IPS-20b (cell line): ENCODE results near the gene TAX1BP1.
A peak's percentile ranks its signal among the peaks of the same experiment; 100 is the strongest.
"Not testable (repeated sequence)": the region's sequence is repeated elsewhere in the genome, so short reads cannot be mapped to it uniquely, and the experiment has no call there.

Experiments
- H3K27ac ChIP-seq: one replicate; pipeline ENCODE4 v1.5.1; 2013; ENCODE audit warnings: low read length
- H3K27me3 ChIP-seq: 2 replicates; pipeline ENCODE4 v1.6.1; 2013; ENCODE audit warnings: mild to moderate bottlenecking, low read length, inconsistent platforms; ENCODE audit not compliant: insufficient read depth
- H3K36me3 ChIP-seq: 2 replicates; pipeline ENCODE4 v1.6.1; 2013; ENCODE audit warnings: low read depth, mild to moderate bottlenecking, inconsistent platforms, low read length, moderate library complexity; ENCODE audit not compliant: insufficient read depth
- H3K4me1 ChIP-seq: 2 replicates; pipeline ENCODE4 v1.6.1; 2013; ENCODE audit warnings: mild to moderate bottlenecking, control low read depth, inconsistent platforms, low read length, moderate library complexity; ENCODE audit not compliant: insufficient read depth
- H3K4me3 ChIP-seq: 2 replicates; pipeline ENCODE4 v1.5.1; 2013; ENCODE audit warnings: mild to moderate bottlenecking, low read length, inconsistent platforms
- H3K9ac ChIP-seq: 2 replicates; pipeline ENCODE4 v1.6.1; 2013; ENCODE audit warnings: low read depth, mild to moderate bottlenecking, inconsistent platforms, low read length, moderate library complexity
- H3K9me3 ChIP-seq: 2 replicates; pipeline ENCODE4 v1.6.1; 2013; ENCODE audit warnings: mild to moderate bottlenecking, low read depth, low read length, inconsistent platforms; ENCODE audit not compliant: insufficient read depth

The TAX1BP1 gene

GRCh38 chr7:27739301-27739908 is 557 bp upstream of the TAX1BP1 start:
- no peaks in the 10 kb centered on the region for H3K36me3 ChIP-seq
- peak overlapping the region; percentile 95; the same call in 1 of the 2 replicates for H3K9ac ChIP-seq
- no peaks in the 10 kb centered on the region for H3K9me3 ChIP-seq
- H3K4me3 ChIP-seq = peak overlapping the region; percentile 90
- H3K27ac ChIP-seq = peak overlapping the region; percentile 79
- peaks cover 6% of the 10 kb centered on the region; the same call in 1 of the 2 replicates for H3K4me1 ChIP-seq
- H3K27me3 ChIP-seq = no peaks in the 10 kb centered on the region

GRCh38 chr7:27740449-27741086 is 606 bp downstream of the TAX1BP1 start:
- Histone ChIP-seq H3K4me1 (peaks cover 8% of the 10 kb centered on the region; the same call in 1 of the 2 replicates), H3K27me3 (no peaks in the 10 kb centered on the region), H3K9ac (peak overlapping the region; percentile 95), H3K36me3 (no peaks in the 10 kb centered on the region), H3K27ac (peak overlapping the region; percentile 86), H3K9me3 (no peaks in the 10 kb centered on the region), H3K4me3 (peak overlapping the region; percentile 90)

DNA sequence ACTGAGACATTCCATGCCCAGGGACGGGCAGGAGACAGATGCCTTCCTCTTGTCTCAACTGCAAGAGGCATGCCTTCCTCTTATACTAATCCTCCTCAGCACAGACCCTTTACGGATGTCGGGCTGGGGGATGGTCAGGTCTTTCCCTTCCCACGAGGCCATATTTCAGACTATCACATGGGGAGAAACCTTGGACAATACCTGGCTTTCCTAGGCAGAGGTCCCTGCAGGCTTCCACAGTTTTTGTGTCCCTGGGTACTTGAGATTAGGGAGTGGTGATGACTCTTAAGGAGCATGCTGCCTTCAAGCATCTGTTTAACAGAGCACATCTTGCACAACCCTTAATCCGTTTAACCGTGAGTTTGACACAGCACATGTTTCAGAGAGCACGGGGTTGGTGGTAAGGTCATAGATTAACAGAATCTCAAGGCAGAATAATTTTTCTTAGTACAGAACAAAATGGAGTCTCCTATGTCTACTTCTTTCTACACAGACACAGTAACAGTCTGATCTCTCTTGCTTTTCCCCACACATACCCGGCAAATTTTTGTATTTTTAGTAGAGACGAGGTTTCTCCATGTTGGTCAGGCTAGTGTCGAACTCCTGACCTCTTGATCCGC is 2.2 kb downstream of the TAX1BP1 start:
- H3K4me1 ChIP-seq, H3K9ac ChIP-seq, H3K27ac ChIP-seq, H3K4me3 ChIP-seq, H3K36me3 ChIP-seq, H3K9me3 ChIP-seq, H3K27me3 ChIP-seq: not testable (repeated sequence)

DNA sequence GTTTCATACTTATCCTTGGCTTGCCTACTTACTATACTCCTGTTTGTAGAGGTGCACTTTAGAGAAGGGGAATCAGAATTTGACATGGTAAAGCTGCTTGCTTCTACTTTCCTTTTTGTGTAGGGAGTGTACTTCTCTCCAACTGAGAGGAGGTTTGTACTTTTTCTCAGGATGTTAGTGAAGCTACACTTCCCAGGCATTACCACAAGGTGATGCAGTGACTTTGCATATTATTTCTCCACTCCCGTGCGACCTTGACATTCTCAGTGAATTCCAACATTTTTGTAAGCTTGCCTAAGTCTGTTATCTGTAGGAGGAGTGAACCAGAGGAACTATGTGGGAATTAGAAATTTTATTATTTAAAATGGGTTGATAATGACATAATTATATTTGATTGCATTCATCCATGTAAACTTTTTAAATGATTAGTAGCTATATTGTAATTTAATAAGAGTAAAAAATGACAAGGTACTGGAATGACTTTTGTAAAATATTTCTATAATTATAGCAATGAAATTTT is 5.2 kb downstream of the TAX1BP1 start:
- Histone ChIP-seq H3K9ac (no peak overlapping the region), H3K27ac (no peak overlapping the region)

GRCh38 chr7:27746486-27746885 is 6.5 kb downstream of the TAX1BP1 start:
- H3K9ac ChIP-seq = no peak overlapping the region
- H3K27ac ChIP-seq = no peak overlapping the region

More for the DNA sequence above, 5.2 kb downstream of the TAX1BP1 start:
- H3K27me3 ChIP-seq = no peaks in the 10 kb centered on the region
- H3K9me3 ChIP-seq = no peaks in the 10 kb centered on the region
- H3K4me1 ChIP-seq = peaks cover 2% of the 10 kb centered on the region; the same call in 1 of the 2 replicates
- H3K36me3 ChIP-seq = peaks cover 17% of the 10 kb centered on the region
- H3K4me3 ChIP-seq = no peak overlapping the region

GRCh38 chr7:27746978-27747377 is 7.0 kb downstream of the TAX1BP1 start:
- Histone ChIP-seq H3K4me1 (0 out of 2 replicates have a peak, but pooled peaks cover 2% of the 10 kb centered on the region), H3K9ac (no peak overlapping the region), H3K4me3 (no peak overlapping the region), H3K27ac (no peak overlapping the region), H3K36me3 (peaks cover 32% of the 10 kb centered on the region), H3K27me3 (no peaks in the 10 kb centered on the region), H3K9me3 (no peaks in the 10 kb centered on the region)

More at GRCh38 chr7:27746486-27746885, 6.5 kb downstream of the TAX1BP1 start:
- no peaks in the 10 kb centered on the region for H3K27me3 ChIP-seq
- no peaks in the 10 kb centered on the region for H3K9me3 ChIP-seq
- no peak overlapping the region for H3K4me3 ChIP-seq
- H3K36me3 ChIP-seq = peaks cover 31% of the 10 kb centered on the region
- H3K4me1 ChIP-seq = 0 out of 2 replicates have a peak, but pooled peaks cover 2% of the 10 kb centered on the region

GRCh38 chr7:27747589-27748368 is 7.8 kb downstream of the TAX1BP1 start:
- Histone ChIP-seq H3K9ac (no peak overlapping the region), H3K27ac (no peak overlapping the region), H3K4me1 (0 out of 2 replicates have a peak, but pooled peaks cover 2% of the 10 kb centered on the region)

DNA sequence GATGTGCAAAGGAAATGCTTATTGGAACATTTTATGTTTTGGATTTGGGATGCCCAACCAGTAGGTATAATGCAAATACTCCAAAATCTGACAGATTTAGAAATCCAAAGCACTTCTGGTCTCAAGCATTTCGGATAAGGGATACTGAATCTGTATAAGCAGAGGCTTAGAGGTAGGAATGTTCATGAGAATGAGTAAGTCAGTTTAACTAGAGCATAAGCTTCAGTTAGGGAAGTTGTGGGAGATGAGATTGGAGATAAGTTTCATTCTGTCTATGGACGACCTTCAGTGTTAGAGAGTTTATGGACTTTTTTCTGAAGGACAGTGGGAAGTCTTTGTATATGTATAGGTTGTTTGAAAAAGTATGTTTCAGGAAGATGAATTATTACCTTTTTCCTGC is 10.4 kb downstream of the TAX1BP1 start:
- H3K36me3 ChIP-seq = peaks cover 42% of the 10 kb centered on the region
- H3K4me3 ChIP-seq = no peak overlapping the region
- no peaks in the 10 kb centered on the region for H3K9me3 ChIP-seq
- H3K9ac ChIP-seq = no peak overlapping the region
- H3K4me1 ChIP-seq = no peaks in the 10 kb centered on the region
- H3K27ac ChIP-seq = no peak overlapping the region
- no peaks in the 10 kb centered on the region for H3K27me3 ChIP-seq

More at GRCh38 chr7:27747589-27748368, 7.8 kb downstream of the TAX1BP1 start:
- Histone ChIP-seq H3K27me3 (no peaks in the 10 kb centered on the region), H3K36me3 (peaks cover 37% of the 10 kb centered on the region), H3K4me3 (no peak overlapping the region), H3K9me3 (no peaks in the 10 kb centered on the region)

DNA sequence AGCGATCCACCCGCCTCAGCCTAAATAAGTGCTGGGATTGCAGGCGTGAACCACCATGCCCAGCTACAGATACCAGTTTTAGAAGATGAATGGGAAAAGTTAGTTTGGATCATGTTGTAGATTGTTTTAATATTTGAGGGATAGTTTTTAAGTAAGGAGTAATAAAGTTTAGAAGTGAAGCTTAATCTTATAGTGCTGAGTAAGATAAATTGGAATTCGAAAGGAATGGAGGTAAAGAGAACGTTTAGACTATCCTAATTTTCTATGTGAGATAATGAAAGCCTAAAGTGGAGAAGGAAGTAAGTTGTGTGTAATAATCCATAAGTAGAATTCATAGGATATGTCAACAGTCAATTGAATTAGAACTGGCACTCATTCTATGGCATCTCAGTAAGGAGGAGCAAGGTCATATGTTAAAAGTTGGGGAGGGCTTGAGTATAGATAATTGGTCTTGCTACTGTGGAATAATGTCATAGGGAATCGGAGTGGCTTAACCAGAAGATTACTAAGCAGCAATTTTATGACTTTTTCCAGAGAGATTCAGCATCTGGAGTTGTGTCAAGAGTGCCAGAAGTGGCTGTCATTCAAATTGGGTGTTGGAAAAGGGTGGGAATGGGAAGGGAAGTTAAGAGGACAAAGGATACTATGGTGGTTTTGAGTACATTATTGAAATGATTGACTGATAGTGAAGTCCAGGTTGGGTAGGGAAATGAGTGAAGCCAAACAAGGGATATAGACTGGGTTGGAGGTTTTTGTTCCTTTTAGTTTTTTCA is 12.1 kb downstream of the TAX1BP1 start:
- Histone ChIP-seq H3K4me3 (no peak overlapping the region), H3K27me3 (no peaks in the 10 kb centered on the region), H3K27ac (no peak overlapping the region), H3K9ac (no peak overlapping the region), H3K36me3 (peaks cover 52% of the 10 kb centered on the region), H3K9me3 (no peaks in the 10 kb centered on the region), H3K4me1 (no peaks in the 10 kb centered on the region)

- Histone ChIP-seq H3K27me3 (no peaks in the 10 kb centered on the region), H3K9ac (no peak overlapping the region), H3K36me3 (peaks cover 61% of the 10 kb centered on the region), H3K4me3 (no peak overlapping the region), H3K27ac (no peak overlapping the region), H3K4me1 (no peaks in the 10 kb centered on the region), H3K9me3 (no peaks in the 10 kb centered on the region)
Observed at GRCh38 chr7:27753863-27754262, 13.9 kb downstream of the TAX1BP1 start.

DNA sequence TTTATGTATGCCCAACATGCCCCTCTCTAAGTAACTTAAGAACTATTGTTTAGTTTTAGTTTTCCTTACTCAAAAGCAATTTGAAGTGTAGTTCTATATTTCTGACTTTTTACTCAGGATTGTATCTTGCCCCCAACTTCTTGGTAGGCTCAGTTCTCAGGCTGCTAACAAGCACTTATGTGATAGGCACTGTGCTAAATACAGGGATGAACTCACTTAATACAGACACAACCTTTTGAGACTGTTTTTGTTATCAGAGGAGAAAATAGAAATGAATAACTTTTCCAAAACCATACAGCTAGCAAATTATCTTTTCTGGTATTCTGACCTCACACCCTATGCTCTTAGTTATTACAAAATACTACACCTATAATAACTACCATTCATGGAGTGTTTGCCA is 16.3 kb downstream of the TAX1BP1 start:
- Histone ChIP-seq H3K9ac (no peak overlapping the region), H3K27ac (no peak overlapping the region), H3K9me3 (no peaks in the 10 kb centered on the region), H3K36me3 (peaks cover 53% of the 10 kb centered on the region), H3K27me3 (no peaks in the 10 kb centered on the region), H3K4me1 (no peaks in the 10 kb centered on the region), H3K4me3 (no peak overlapping the region)
